DMS53 (cell line): ENCODE results near the gene PIK3CD.
"Not testable (repeated sequence)": the region's sequence is repeated elsewhere in the genome, so short reads cannot be mapped to it uniquely, and the experiment has no call there.

ENCODE experiments used
- DNase-seq: peaks from one replicate; lab custom pipeline; 2025; lab: John Stamatoyannopoulos, UW

PIK3CD gene

DNA sequence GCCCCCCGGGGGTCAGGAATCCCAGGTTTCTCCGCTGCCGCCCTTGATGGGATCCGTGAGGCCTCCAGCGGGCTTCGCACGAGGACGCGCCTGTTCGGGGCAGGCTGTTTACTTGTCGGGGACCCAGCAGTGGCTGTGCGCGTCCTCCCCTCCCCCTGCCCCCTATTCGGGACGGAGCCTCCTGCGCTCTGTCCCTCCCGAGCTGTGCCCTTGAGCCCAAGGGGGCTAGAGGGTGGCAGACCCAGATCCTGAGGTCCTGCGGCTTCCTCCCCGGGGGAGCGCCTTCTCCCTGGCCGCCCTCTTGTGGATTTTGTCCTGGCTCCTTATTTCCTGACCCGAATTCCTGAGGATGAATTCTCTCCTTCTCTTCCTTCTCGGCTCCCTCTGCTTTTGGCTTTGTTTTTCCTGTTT is 38.4 kb downstream of the PIK3CD start:
- peak; percentile 52 for DNase-seq

DNA sequence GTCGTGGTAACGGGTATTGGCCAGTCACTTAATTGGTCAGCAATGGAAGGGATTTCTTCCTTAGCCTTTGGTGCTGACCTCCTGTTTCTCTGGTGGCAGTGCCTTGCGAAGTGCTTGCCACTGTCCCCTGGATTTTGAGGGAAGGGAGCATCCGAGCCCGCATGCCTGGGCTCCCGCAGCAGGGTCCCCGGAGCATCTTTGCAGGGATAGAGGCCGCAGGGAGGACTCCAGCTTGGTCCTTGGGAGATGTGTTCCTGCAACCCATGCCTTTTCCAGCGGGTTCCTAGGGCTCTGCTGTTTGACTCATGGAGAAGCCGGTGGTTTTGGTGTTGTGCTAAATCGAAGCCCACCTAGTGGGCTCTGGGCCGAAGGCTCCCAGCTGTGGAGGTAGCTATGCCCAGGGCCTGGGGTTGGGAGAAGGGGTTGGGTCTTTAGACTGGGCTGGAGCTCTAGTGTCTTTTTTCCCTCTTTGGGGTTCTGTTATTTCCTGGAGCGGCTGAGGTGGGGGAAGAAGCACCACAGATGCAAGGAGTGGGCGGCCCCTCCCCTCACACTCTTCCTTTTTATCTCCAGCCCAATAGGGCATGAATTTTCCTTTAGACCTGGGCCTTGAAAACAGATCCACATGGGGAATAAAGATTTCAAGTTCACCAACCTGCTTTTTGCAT is 39.0 kb downstream of the PIK3CD start:
- DNase-seq = no peak

DNA sequence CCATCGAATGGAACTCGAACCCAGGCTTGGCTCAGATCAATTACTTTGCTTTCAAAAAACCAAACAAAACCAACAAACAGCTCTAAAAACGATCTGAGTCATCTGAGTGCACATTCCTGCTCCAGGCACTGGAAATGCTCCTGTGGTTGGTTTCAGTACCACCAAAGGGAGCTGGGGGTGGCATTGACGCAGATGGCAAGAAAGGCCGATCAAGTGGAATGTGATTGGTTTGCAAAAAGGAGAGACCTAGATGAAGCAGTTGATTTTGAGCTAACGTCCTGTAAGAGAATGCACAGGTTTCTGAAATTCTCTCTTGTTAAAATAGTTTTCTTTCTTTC is 39.5 kb downstream of the PIK3CD start:
- no peak for DNase-seq

DNA sequence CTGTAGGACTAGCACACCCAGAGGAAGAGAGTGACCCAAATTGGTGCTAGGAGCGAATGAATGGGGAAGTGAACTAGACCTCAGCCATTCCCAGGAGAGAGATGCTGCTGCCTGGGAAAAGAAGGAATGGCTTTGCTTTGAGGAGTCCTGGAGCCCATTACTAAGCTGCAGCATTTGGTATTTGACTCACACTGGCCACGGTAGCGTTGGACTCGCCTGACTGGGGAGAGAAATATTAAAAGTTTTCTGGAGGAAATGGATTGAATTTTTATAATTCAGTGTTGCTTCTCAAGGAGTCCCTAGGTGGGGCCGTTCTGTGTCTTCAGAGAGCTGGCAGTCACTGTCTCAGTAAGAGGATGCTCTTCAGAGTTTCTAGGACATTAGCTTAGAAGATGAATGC is 40.2 kb downstream of the PIK3CD start:
- DNase-seq = no peak

DNA sequence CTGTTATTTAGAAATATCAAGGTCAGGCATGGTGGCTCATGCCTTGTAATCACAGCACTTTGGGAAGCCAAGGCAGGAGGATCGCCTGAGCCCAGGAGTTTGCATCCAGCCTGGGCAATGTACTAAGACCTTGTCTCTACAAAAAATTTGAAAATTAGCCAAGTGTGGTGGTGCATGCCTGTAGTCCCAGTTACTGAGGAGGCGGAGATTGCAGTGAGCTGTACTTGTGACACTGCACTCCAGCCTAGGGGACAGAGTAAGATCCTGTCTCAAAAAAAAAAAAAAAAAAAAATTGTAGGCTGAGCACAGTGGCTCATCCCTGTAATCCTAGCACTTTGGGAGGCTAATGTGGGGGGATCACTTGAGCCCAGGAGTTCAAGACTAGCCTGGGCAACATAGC is 45.3 kb downstream of the PIK3CD start:
- DNase-seq = no peak

DNA sequence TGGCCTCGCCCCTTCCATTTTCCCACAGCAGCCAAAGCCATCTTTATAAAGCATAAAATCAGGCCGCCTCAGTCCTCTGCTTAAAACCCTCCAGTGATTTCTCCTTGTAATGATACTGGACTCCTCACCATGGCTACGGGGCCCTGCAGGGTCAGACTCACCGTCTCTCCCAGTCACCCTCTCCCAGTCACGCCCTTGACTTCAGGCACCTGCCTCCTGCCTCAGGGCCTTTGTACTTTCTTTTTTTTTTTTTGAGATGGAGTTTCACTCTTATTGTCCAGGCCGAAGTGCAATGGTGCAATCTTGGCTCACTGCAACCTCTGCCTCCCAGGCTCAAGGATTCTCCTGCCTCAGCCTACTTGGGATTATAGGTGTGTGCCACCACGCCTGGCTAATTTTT is 47.8 kb downstream of the PIK3CD start:
- DNase-seq = no peak

DNA sequence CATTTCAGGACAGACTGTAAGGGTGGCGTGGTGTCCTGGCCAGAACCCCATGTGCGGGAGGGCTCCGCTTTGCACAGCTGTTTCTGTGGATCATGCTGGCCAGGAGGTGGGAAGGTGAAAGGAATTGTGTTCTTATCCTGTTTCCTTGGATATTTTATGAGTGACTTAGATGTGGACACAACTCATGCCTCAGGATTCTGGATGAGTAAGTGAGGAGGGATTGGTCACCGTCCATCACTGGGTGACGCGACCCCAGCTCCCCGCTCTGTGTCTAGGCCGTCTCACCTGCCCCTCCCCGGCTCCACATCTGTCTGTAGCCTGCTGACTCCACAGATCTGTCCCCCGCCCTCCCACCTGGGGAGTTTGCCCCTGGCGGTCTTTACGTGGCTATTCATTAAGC is 48.8 kb downstream of the PIK3CD start:
- DNase-seq = no peak

DNA sequence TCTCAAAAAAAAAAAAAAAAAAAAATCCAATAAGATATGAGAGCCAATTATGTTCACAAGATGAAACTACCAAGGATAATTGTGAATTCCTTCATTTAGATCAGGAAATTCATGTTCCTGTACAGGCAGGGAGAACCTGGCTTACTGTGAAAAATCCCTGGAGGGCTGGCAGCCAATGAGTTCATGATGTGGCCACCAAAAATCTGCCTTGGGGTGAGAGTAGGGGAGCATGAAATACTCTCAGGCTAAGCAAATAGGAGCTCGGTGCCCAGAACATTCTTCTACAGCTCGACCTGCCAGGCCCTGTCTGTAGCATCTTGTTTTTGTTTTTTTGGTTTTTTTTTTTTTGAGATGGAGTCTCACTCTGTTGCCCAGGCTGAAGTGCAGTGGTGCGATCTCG is 50.1 kb downstream of the PIK3CD start:
- DNase-seq = no peak

DNA sequence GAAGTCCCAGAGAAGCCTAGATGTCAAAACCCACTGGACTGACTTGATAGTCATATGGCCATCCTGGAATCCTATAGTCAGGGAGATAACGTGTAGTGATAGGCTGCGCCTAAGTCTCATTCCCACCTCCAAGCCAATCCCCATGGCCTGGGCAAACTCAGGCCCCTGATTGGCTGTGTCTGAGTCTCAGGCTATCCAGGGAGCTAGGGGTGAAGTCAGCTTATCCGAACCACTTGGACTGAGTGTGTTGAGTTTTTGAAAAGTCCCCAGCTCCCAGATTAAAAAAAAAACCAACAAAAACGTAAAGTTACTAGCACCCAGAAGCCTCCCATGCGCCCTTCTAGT is 51.6 kb downstream of the PIK3CD start:
- no peak for DNase-seq

DNA sequence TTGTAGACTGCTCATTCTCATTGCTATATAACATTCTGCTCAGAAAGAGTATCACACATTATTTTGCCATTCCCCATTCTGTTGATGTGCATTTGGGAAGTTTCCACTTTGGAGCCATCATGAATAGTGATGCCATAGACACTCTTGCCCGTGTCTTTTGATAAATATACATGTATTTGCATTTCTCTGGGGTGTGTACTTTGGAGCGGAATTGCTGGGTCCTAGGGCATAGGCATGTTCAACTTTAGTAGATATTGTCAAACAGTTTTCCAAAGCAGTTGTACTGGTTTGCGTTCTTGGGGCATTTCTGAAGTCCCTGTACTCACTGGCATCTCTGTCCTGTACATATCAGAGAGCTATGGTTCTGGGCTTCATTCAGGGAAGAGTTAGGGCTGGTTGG is 52.1 kb downstream of the PIK3CD start:
- no peak for DNase-seq

DNA sequence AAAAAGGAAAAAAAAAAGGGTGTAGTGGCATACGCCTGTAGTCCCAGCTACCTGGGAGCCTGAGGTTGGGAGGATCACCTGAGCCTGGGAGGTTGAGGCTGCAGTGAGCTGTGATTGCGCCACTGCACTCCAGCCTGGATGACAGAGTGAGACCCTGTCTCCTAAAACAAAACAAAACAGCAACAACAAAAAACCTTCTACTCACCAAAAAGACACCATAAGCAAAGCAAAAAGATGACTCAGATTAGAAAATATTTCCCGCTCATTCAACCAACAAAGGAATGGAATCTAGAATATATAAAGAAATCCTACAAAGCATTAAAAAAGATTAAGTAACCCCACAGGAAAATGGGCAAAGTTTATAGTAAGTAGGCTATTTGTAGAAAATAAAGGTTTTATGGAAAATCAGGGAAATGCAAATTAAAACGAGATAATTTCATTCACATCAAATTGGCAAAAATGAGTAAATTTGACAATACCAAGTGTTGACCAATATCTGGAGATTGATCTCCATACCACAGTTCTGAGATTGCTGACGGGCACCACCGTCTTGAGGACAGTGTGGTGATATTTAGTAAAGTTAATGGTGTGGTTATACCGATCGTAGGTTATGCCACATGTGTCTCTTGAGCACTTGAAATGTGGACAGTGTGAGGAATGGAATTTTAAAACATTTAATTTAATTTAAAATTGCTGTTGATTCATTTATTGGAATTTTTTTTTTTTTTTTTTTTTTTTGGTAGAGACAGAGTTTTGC is 54.0 kb downstream of the PIK3CD start:
- DNase-seq = no peak

DNA sequence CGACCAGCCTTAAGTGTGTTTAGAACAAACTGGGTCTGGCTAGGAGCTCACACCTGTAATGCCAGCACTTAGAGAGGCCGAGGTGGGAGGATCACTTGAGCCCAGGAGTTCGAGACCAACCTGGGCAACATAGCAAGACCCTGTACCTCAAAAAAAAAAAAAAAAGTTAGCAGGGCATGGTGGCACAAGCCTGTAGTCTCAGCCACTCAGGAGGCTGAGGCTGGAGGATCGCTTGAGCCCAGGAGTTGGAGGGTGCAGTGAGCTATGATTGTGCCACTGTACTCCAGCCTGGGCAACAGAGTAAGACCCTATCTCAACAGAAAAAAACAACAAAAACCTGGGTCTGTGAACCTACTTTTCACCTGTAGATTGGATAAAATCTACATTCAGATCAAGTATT is 54.6 kb downstream of the PIK3CD start:
- no peak for DNase-seq

DNA sequence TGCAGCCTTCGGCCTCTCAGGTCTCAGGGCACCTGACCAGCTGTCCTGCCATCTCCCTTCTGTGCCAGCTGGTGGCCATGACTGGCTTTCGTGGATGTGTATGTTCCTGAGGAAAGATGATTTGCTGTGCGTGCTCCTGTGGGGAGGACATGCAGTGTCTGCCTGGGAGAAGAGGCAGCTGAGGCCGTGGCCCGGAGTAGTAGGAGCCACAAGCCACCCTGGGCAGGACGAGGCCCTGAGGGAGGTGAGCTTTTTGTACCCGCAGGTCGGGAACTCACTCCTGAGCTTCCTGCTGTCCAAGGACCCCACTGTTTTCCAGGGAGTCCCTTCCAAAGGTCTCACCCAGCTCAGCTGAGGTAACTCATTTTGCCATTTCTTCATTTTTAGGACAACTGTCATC is 58.5 kb downstream of the PIK3CD start:
- no peak for DNase-seq

DNA sequence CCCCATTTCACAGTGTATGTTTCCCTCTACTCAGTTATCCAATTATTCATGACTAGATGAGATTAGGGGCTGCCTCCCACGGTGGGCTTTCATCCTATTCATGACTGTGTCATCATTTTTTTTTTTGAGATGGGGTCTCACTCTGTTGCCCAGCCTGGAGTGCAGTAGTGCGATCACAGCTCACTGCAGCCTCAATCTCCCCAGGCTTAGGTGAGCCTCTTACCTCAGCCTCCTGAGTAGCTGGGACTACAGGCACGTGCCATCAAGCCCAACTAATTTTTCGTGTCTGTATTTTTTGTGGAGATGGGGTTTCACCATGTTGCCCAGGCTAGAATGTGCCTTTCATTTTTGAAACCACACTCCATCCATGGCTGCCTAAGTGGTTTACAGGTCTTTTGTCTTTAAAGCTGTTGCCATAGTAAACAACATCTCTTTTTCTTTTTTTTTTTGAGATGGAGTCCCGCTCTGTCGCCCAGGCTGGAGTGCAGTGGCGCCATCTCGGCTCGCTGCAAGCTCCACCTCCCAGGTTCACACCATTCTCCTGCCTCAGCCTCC is 60.0 kb downstream of the PIK3CD start:
- DNase-seq = no peak

DNA sequence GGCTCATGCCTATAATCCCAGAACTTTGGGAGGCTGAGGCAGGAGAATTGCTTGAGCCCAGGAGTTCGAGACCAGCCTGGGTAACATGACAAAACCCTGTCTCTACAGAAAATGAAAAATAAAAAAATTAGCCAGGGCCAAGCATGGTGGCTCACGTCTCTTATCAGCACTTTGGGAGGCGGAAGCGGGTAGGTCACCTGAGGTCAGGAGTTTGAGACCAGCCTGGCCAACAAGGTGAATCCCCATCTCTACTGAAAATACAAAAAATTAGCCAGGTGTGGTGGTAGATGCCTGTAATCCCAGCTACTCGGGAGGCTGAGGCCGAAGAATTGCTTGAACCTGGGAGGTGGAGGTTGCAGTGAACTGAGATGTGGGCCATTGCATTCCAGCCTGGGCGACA is 61.2 kb downstream of the PIK3CD start:
- not testable (repeated sequence) for DNase-seq

DNA sequence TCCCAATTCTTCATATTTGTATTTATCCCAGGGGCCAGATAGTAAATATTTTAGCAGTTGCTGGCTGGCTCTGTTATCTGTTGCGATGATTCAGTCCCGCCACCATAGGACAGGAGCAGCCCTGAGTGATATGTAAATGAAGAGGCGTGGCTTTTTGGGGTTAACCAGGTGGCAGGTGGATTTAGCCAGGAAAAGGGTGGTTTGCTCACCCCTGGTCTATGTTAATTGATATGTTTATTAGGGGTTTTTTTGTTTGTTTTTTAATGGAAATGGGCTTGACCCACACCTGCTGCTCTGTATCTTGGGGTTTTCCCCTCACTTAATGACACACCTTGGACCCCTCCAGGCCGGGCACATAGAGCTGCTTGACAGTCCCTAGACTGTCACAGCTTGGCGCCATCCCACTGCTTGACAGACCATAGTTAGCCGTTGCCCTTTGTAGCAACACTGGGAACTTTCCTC is 62.8 kb downstream of the PIK3CD start:
- peak; percentile 31 for DNase-seq

DNA sequence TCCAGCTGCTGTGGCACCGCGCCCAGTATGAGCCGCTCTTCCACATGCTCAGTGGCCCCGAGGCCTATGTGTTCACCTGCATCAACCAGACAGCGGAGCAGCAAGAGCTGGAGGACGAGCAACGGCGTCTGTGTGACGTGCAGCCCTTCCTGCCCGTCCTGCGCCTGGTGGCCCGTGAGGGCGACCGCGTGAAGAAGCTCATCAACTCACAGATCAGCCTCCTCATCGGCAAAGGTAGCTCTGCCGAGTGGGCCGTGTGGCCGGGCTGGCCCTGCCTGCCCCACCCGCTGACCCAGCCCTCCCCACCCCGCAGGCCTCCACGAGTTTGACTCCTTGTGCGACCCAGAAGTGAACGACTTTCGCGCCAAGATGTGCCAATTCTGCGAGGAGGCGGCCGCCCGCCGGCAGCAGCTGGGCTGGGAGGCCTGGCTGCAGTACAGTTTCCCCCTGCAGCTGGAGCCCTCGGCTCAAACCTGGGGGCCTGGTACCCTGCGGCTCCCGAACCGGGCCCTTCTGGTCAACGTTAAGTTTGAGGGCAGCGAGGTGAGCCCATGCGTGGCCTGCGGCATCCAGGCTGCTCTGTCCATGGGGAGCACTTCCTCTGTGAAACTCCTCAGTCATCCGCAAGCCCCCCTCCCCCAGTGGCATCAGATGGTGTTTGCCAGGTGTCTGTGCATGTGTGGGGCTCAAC is 64.2 kb downstream of the PIK3CD start:
- peak; percentile 52 for DNase-seq

DNA sequence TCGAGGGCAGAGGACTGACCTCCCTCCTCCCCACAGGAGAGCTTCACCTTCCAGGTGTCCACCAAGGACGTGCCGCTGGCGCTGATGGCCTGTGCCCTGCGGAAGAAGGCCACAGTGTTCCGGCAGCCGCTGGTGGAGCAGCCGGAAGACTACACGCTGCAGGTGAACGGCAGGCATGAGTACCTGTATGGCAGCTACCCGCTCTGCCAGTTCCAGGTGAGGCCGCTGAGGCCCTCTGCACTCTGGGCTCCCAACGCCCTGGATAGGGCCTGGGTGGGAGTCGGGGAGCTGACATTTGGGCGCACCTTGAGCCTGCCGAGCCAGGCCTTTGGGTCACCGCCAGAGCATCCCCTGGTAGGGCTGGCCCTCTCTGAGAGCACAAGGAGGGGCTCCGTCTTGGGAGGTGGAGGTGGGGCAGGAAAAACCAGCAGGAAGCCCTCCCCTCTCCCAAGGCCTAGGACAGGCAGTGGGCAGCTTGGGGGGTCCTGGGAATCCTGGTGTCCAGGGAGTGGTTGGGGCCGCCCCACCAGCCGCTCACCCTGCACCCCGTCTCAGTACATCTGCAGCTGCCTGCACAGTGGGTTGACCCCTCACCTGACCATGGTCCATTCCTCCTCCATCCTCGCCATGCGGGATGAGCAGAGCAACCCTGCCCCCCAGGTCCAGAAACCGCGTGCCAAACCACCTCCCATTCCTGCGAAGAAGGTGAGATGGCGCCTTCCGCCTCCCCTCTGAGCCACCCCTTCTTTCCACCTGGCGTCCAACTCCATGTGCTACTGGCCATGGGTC is 65.1 kb downstream of the PIK3CD start:
- DNase-seq = no peak

DNA sequence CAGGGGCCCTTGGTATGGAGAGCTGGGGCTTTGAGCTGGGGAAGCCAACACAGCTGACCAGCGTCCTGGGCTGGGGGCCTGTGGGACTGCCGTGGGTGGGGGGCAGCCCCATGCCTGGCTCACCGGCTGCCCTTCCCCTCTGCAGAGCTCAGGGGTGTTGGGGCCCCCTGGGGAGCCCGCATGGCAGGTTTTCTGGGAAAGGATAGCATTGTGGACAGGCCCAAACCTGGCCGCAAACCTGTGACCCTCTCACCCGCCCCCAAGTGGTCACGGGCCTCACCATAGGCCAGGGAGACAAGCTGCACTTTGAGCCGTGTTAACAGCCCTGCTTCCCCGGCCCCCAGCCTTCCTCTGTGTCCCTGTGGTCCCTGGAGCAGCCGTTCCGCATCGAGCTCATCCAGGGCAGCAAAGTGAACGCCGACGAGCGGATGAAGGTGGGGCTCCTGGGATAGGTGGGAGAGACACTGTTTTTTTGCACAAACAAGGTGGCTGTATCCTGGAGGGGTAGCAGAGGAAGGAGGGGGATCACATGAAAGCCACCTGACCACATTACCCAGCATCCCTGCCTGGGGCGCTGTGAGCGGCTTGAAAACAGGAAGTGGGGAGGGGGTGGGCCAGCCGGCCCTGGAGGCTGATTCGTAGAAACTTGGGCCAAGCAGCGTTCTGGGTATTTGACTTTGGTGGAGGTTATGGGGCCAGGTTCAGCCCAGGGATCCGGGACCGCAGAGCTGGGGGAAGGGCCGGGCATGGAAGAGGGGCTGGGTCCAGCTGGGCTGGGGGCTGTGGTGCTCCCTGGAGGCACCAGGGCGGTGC is 65.9 kb downstream of the PIK3CD start:
- no peak for DNase-seq

DNA sequence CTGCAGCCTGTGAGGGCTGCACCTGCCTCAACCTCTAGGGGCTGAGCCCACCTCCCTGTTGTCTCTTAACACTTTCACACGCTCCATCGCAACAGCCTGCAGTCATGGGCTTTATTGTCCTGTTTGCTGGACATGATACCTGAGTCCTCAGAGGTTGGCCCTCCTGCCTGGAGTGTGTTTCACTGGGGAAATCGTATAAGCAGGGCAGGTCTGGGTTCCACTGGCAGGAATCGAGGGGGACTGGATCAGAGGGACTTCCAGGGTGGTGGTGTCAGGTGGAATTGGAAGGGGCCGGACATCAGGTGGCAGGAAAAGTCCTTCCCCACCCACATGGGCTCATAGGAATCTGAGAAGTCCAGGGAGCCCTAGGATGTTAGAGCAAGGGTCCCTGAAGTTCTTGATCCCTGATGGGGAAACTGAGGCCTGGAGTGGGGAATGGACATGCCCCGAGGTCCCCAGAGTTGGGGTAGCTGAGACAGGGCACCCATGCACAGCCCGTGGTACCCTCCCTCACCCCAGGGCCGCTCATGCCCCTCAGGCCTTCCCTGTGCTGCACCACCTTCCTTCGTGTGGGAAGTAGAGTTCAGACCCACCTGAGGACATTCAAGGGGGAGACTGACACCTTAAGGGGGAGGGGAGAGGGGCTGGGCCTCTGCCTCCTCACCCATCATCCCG is 66.6 kb downstream of the PIK3CD start:
- DNase-seq = no peak
